Measurements from ENCODE around the gene VILL. TPM values are rescaled to one million over a fixed set of nuclear protein-coding genes. Genes with fewer than 3 reads are reported as not detected.
A peak's percentile ranks its signal among the peaks of the same experiment; 100 is the strongest.

VILL gene
- total RNA-seq, result 5.1 and 5.3 TPM in 2 replicates

DNA sequence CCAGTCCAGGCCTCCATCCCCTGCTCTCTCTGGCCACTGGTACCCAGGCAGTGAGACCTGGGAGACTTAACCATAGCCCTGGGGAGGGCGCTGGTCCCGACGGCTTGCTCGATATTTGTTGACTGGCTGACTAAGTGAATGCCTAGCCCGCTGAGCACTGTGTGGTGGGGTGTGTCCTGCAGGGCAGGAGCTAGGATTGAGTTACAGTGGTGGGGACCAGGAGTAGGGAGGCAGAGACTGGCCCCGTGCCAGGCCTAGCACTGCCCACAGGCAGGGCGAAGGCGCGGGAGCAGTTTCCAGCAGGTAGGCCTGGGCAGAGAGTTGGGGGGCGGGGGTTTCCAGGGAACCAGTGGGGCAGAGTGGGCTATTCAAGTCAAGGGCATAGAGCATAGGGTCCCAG, at the start of gene VILL:
VILL (plus strand) TSS at position 260 of the 400 bp plus-strand sequence. CDS start 2,887 bp downstream, outside the sequence.

GRCh38 chr3:38029400-38030125, 39.0 kb downstream of the VILL start, which contains the start of gene PLCD1:
TSS of gene PLCD1 (minus strand) at chr3:38029642. CDS start at chr3:38029539, 103 bp downstream.

DNA sequence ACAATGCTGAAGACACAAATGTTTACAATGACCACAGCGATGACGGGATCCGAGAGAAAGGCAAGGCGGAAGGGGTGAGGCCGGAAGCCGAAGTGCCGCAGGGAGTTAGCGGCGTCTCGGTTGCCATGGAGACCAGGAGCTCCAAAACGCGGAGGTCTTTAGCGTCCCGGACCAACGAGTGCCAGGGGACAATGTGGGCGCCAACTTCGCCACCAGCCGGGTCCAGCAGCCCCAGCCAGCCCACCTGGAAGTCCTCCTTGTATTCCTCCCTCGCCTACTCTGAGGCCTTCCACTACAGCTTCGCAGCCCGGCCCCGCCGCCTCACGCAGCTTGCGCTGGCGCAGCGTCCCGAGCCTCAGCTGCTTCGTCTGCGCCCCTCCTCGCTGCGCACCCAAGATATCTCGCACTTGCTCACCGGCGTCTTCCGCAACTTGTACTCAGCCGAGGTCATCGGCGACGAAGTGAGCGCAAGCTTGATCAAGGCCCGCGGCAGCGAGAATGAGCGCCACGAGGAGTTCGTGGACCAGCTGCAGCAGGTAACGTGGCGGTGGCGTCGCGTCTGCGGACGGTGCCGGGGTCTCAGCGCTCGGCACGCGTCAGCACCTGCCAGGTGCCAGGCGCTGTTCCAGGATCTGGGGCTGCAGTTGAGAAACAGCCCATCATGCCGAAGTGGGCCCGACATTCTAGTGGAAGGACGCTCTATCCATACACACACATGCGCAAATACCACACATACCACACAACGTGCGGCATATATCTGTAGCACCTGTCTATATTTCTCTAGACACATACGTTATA, 48.7 kb downstream of the VILL start, which contains the start of gene DLEC1:
DLEC1 (plus strand) TSS at position 108 of the 798 bp plus-strand sequence; CDS start at position 126, 18 bp downstream.

Small RNA genes lying within 50 kb of the gene (small RNA-seq; reads per million reads assigned to genes)
- gene MIR26A1, result 18.6 reads per million, percentile 97 among the genes with 10 or more reads in this experiment
- gene RF00019, result not detected

Other genes starting within 250 kb of the VILL start
- 29.8 and 30.9 TPM in 2 replicates for gene CTDSPL, start 128.9 kb upstream of the VILL start, total RNA-seq
- gene PLCD1, start 38.9 kb downstream of the VILL start, total RNA-seq, result 27.2 and 28.3 TPM in 2 replicates
- under 0.01 TPM in 2 replicates for gene DLEC1, start 48.4 kb downstream of the VILL start, total RNA-seq
- 13.7 and 15.8 TPM in 2 replicates for gene ACAA1, start 146.3 kb downstream of the VILL start, total RNA-seq
- 5.7 and 6.6 TPM in 2 replicates for gene MYD88, start 147.9 kb downstream of the VILL start, total RNA-seq
- 30.1 and 52.2 TPM in 2 replicates for gene OXSR1, start 174.8 kb downstream of the VILL start, total RNA-seq